Measurements from ENCODE around the gene OR10V1.
"Not testable (repeated sequence)": the region's sequence is repeated elsewhere in the genome, so short reads cannot be mapped to it uniquely, and the experiment has no call there.

Gene OR10V1

DNA sequence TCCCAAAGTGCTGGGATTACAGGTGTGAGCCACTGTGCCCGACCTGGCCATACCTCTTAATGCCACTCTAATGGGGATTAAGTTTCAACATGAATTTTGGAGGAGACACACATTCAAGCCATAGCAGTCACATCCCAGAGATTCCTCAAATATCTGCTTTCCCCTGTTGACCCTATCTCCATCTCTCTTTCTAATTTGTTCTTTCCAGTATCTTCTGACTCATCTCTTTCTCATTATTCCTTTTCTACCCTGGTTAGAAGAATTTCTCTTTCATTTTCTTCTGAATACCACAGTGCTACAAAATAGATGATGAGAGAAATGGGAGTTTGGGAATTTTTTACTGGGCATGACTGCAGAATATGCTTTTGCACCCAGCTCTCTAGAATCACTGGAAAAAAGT is 5.1 kb downstream of the OR10V1 start:
- no peak for DNase-seq

DNA sequence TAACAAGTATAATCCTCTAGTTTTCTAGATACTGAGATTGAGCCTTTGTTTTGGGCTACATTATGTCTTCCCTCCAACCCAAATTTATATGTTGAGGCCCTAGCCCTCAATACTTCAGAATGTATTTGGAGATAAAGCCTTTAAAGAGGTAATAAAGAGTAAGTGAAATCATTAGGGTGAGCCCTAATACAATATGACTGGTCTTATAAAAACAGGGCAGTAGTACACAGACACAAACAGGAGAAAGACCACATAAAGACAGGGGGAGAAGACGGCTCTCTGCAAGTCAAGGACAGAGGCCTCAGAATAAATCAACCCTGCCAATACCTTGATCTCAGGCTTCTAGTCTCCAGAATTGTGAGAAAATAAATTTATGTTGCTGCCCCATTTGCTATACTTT is 6.3 kb downstream of the OR10V1 start:
- DNase-seq, result no peak

DNA sequence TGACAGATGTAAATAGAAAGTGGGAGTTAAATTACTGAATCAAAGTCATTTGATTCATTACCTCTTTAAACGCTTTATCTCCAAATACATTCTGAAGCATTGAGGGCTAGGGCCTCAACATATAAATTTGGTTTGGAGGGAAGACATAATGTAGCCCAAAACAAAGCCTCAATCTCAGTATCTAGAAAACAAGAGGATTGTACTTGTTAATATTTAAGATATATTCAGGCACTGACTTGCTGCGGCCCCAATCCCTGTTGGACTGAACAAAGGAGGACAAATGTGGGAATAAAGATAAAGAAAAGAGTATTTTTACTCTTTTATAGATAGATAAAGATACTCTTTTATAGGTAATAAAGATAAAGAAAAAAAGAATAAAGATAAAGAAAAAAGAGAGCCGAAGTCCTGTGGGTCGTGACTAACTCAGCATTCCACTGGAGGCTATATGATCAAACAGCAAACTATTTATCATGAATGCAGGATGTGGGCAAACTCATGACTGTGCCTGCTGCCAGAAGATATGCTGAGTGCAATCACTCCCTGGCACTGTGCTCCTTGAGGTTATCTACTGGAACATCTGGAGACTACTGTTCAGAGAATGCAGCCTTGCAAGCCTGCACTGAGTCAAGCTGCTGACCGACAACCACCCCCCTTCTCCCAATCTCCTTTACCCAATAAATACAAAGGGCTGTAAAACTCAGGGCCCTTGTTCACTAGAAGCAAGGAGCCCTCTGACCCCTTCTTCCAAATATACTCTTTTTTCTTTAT is 6.9 kb downstream of the OR10V1 start:
- DNase-seq, result no peak

DNA sequence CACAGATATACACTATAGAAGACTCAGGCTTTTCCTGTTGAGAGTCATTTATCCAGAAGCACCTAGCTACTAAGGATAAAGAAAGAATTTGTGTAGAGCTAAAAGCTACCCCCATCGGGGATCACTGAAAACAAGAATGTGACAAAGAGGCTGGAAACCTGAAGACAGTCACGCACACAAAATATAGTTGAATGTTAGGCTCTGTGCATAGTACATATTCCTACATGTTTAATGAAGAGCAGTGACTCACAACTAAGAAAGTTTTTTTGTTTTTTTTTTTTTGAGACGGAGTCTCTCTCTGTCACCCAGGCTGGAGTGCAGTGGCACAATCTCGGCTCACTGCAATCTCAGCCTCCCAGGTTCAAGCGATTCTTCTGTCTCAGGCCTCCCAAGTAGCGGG is 8.4 kb downstream of the OR10V1 start:
- no peak for DNase-seq

DNA sequence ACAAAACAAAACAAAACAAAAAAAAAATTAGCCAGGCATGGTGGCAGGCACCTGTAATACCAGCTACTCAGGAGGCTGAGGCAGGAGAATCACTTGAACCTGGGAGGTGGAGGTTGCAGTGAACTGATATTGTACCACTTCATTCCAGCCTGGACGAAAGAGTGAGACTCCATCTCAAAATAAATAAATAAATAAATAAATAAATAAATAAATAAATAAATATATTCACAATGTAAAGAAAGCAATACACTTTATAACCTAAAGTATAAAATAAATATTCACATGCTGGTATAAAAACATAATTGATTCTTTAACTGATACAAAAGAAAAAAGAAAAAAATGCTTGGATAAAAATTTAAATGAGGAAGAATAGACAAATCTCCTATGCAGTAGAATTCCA is 10.1 kb downstream of the OR10V1 start:
- not testable (repeated sequence) for DNase-seq

DNA sequence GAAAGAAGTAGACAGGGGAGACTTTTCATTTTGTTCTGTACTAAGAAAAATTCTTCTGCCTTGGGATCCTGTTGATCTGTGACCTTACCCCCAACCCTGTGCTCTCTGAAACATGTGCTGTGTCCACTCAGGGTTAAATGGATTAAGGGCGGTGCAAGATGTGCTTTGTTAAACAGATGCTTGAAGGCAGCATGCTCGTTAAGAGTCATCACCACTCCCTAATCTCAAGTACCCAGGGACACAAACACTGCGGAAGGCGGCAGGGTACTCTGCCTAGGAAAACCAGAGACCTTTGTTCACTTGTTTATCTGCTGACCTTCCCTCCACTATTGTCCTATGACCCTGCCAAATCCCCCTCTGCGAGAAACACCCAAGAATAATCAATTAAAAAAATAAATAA is 13.5 kb downstream of the OR10V1 start:
- DNase-seq, result not testable (repeated sequence)

DNA sequence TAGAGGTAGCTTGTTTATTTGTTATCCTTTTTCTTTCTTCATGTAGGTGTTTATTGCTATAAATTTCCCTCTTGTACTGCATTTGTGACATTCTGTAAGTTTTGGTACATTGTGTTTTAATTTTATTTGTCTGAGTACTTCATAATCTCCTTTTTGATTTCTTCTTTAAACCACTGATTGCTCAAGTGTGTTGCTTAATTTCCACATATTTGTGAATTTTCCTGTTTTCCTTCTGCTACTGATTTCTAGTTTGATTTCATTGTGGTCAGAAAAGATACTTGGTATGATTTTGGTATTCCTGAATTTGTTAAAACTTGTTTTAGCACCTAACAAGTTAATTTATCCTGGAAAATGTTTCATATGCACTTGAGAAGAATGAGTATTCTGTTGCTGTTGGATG is 15.1 kb downstream of the OR10V1 start:
- no peak for DNase-seq

DNA sequence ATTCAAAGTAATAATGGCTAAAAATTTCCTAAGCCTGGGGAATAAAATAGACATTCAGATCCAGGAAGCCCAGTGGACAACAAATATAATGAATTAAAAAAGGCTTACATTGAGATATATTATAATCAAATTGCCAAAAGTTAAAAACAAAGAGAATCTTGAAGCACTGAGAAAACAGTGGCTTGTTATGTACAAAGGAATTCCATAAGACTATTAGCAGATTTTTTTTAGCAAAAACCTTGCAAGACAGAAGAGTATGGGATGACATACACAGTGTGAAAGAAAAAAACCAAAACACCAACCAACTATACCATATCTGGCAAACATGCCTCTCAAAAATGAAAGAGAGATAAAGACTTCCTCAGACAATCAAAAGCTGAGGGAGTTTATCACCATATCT is 20.7 kb downstream of the OR10V1 start:
- no peak for DNase-seq

DNA sequence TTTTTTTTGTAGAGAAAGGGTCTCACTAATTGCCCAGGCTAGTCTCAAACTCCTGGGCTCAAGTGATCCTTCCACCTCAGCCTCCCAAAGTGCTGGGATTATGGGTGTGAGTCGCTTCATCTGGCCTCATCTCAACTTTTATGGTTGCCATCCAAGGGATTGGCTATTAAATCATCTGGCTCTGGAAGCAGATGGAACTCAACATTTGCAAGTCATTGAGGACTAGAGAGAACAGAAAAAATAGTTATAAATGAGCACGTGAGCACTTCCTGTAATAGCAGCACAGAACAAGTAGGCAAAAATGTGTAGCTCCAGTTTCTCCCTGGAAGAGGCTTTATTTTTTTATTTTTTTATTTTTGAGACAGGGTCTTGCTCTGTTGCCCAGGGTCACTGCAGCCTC is 22.5 kb downstream of the OR10V1 start:
- DNase-seq, result no peak

DNA sequence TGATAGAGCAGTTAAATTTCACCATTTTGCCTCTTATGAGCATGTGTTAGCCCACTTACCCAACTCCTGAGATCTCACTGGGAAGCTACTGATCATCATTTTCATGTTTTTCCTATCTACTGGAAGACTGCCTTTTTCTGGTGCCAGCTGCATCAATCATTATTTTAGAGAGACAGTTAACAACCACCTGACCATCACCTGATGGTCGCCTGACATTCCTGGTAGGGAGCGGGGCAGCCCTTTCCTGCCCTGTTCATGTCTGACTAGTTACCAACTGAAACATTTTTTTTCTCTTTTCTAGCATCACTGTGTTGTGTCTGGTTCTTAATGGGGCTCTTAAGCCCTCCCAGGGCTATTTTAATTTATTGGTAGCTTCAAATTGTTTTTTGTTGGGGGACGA is 24.6 kb downstream of the OR10V1 start:
- DNase-seq, result no peak

DNA sequence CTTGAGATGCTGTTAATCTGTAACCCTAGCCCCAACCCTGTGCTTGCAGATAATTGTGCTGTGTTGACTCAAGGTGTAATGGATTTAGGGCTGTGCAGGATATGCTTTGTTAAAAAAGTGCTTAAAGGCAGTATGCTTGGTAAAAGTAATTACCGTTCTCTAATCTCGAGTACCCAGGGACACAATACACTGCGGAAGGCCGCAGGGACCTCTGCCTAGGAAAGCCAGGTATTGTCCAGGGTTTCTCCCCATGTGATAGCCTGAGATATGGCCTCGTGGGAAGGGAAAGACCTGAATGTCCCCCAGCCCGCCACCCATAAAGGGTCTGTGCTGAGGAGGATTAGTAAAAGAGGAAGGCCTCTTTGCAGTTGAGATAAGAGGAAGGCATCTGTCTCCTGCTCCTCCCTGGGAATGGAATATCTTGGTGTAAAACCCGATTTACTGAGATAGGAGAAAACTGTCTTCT is 32.4 kb downstream of the OR10V1 start:
- not testable (repeated sequence) for DNase-seq

DNA sequence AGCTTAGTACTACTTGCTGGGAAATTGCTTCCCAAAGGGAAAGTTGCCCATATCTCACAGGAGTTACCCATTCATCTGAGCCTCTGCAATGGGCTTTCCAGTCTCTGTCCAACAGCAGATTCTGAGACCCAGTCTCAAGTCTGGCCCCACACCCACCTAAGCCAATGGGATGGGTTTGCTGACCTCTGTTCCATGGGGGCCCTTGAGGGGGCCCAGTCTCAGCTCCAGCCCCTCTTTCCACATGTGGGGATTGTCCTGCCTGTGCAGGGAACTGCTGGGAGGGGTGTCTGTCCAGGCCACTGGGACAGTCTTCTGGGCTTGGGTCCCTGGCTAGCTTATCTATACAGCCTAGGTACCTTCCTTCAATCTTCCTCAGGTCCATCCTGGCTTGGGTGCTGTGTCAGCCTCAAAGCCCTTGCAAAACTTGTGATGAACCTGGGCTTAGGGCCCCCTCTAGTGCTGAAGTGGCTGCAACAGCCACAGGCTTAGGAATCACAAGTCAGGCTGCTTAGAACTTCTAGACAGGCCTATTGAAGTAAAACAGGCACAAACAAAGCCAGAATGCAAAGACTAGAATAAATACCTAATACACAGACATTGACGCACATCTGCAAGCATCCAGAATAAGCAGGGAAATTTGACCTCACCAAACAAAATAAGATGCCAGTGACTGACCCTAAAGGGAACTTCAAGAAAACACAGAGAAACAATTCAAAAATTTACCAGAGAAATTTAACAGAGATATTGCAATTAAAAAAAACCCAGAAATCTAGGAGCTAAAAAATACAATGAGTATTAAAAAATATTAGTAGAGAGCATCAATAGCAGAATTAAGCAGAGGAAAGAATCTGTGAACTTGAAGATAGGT is 33.1 kb downstream of the OR10V1 start:
- no peak for DNase-seq

DNA sequence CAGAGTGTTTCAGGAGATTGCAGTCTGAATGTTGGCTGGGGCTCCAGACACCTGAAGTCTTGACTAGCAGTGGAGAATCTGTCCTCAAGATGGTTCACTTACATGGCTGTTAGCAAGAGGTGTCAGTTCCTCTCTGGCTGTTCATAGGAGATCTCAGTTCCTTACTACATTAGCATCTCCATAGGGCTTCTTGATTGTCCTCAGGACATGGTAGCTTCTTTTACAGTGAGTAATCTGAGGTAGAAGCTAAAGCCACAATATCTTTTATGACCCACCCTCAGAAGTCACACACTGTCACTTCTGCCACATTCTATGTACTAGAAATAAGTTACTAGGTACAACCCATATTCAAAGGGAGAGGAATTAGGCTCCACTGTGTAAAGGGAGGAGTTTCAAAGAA is 34.3 kb downstream of the OR10V1 start:
- no peak for DNase-seq

DNA sequence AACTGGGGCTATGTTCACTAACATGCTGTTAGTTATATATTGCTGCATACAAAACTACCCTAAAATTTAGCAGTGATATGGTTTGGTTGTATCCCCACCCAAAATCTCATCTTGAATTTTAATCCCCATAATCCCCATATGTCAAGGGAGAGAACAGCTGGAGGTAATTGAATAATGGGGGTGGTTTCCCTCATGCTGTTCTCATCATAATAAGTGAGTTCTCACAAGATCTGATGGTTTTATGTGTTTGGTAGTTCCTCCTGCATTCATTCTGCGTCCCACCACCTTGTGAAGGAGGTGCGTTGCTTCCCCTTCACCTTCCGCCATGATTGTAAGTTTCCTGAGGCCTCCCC is 34.9 kb downstream of the OR10V1 start:
- DNase-seq, result no peak

DNA sequence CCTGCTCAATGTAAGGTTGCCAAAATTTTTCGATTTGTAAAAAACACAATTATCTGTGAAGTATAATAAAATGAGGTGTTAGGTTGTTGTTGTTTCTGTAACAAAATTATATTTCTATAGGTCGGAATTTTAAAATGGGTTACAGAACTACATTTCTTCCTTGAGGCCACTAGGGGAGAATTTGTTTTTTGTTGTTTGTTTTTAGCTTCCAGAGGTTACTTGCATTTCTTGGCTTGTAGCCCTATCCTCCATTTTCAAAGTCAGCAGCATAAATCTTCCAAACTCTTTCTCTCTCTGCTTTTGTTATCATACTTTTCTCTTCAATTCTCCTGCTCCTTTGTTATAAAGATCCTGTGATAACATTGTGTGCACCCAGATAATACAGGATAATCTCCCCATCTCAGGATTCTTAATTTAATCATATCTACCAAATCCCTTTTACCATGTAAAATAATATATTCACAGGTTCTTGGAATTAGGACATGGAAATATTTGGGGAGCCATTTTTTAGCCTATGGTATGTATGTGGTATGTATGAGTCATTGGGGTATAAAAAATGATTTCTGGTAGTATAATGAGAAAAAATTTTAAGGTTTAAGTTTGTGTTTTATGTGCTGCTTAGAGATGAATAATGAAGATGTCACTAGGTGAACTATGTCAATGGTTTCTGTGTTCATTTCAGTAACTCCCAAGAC is 35.4 kb downstream of the OR10V1 start:
- no peak for DNase-seq

DNA sequence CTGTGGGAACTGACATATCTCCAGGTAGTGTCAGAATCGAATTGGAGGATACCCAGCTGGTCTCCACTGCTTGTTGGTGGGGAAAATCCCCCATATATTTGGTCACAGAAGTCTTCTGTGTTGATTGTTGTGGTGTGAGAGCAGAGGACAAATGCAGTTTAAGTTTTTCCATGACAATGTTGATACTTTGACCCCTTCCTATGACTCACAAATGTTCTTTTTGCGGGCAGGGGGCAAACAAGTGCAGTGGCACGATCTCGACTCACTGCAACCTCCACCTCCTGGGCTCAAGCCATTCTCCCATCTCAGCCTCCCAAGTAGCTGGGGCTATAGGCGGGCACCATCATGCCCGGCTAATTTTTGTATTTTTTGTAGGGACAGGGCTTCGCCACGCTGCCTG is 37.4 kb downstream of the OR10V1 start:
- no peak for DNase-seq

DNA sequence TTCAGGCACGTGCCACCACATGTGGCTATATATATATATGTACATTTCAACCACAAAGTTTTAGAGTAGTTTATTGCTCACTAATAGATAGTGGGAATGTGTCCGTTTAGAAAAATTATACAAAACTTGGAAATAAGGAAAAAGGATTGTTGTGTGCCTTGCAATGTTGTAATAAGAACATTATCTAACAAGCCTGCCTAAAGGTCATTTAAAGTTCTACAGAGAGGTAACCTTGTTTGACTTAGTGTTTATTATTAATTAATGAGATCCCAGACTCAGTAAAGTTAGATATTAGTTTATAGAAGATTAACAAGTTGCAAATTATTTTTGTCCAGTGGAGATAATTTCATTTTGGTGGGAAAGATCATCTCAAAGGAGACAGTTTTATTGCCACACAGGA is 39.4 kb downstream of the OR10V1 start:
- DNase-seq, result no peak

DNA sequence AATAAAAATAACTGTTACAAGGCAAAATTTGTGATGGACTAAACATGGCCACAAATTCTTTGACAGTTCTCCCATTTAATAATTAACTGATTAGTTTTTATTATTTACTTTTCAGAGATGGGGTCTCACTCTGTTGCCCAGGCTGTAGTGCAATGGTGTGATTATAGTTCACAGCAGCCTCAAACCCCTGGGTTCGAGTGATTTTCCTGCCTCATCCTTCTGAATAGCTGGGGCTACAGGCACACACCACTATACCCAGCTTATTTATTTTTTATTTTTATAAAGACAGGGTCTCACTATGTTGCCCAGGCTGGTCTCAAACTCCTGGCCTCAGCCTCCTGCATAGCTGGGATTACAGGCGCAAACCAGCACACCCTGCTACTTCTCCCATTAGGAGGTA is 40.4 kb downstream of the OR10V1 start:
- no peak for DNase-seq

DNA sequence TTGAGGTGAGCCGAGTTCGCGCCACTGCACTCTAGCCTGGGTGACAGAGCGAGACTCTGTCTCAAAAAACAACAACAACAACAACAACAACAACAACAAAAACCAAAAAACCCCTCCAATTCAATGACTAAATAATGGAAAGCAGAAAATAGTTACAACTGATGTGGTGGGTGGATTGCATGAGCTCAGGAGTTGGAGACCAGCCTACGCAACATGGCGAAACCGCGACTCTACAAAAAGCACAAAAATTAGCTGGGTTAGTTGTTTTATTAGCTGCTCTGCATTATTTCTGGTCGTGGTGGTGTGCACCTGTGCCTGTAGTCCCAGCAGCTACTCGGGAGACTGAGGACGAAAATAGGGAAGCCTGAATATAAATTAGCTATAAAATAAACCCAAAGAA is 42.2 kb downstream of the OR10V1 start:
- DNase-seq, result no peak

DNA sequence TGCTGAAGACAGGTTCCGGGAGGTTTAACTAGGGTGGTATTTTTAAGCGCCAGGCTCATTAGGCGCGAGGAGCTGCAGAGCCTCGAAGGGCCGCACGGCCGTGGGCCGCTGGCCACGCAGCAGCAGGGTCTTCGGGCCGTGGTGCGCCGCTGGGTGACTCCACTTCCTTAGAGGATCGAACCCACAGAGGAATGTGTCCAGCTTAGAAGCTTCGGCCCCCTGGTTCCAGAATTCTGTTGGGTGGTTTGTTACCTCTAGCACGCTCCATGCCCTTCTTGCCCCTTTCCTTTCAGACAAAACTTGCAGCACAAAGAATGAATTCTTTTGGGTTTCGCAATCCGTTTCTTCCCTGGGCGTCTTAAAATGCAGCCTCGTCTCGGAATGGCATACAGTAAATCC is 44.0 kb downstream of the OR10V1 start:
- DNase-seq, result peak; percentile 70

DNA sequence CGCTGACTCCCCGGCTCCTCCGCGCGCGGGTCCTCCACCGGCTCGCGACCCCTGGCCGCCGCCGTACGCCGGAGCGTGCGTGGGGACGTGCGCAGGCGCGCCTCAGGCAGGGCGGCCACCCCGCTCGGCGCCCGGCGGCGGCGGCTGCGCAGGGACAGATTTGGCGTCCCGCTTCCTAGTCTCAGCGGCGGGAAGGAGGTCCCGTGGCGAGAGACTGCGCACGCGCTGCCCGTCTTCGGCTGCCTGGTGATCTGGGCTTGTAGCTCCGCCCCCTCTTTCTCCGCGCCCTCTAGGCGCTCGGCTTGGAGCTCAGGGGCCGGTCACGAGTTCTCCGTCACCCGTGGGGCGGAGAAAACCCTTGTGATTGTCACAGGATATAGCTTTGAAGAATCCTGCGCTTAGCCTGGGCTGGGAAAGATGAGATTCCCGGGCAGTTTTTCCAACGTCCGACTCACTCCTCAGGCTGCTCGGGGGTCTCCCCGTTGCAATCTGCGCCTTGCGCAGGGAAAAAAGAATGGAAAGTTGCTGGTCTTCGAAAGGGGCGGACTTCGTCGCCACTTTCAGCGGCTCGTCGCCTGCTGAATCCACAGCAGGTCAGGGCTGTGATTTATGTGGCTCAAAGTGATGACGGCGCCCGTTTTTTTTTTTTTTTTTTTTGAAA is 44.6 kb downstream of the OR10V1 start, which contains the start of gene PATL1:
PATL1 (minus strand) TSS at position 88 of the 661 bp plus-strand sequence. CDS start 142 bp downstream, outside the sequence.
- DNase-seq, result peak; percentile 99

DNA sequence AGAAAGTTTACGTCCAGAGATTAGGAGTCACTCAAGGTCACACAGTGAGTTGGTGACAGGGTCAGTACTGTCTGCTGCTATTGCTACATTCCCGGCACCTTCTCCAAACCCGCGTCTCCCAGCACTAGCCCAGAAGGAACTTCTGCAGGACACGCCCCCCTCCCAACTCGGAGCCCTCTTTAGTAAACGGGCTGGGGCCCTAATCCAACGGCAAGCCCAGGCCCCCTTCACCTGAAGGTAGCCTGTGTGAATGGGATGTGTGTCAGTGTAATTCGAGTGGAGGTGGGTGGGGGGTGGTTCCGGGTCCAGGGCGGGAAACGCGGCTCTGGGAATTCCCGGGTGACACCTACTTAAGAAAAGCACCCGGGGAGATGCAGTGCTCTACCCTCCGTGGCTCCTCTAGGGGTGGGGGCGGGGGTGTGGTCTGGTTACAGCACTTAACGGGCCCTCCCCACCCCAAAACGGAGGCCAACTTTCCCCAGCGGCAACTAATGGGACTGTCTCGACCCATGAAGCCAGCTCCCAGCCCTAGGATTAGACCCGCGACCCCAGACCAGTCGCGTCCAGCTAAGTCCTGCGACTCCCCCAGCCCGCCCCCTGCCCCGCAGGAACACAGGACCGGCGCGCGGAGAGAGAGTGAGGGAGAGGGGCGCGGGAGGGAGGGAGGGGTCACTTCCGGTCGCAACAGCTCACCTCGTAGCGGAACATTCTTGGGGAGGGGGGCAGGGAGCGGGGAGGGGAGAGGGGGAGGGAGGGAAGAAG is 45.3 kb downstream of the OR10V1 start:
- peak; percentile 49 for DNase-seq
